Loucy (cell line): ENCODE data around the gene GHRHR.

Experiments used
- H2AFZ ChIP-seq: fragments of 200-600 bp; sonication (generic); 2 replicates; pipeline ENCODE4 v1.6.0; 2016; ENCODE audit warnings: antibody characterized with exemption, mild to moderate bottlenecking, low read length, moderate library complexity
- H3F3A ChIP-seq: fragments of 200-600 bp; 2 replicates; pipeline ENCODE4 v1.6.0; 2016; ENCODE audit warnings: antibody characterized with exemption, low read depth, mild to moderate bottlenecking
- H3K27me3 ChIP-seq: fragments of 200-600 bp; sonication (generic); 2 replicates; pipeline ENCODE4 v1.6.1; 2014; ENCODE audit warnings: low read length, mild to moderate bottlenecking; ENCODE audit not compliant: insufficient read depth, poor library complexity, severe bottlenecking
- H3K36me3 ChIP-seq: fragments of 200-600 bp; sonication (generic); 2 replicates; pipeline ENCODE4 v1.6.1; 2016; ENCODE audit warnings: low read length; ENCODE audit not compliant: insufficient read depth
- H3K4me1 ChIP-seq: fragments of 200-600 bp; sonication (generic); 2 replicates; pipeline ENCODE4 v1.5.1; 2014; ENCODE audit warnings: low read length, mild to moderate bottlenecking; ENCODE audit not compliant: insufficient read depth, poor library complexity, severe bottlenecking
- H3K4me2 ChIP-seq: fragments of 200-600 bp; sonication (generic); 2 replicates; pipeline ENCODE4 v1.6.0; 2014; ENCODE audit warnings: antibody characterized with exemption, low read length, low read depth, mild to moderate bottlenecking; ENCODE audit not compliant: poor library complexity, severe bottlenecking
- H3K4me3 ChIP-seq: fragments of 200-600 bp; sonication (generic); 2 replicates; pipeline ENCODE4 v1.5.1; 2014; ENCODE audit warnings: low read length, mild to moderate bottlenecking, mixed read lengths; ENCODE audit not compliant: poor library complexity, severe bottlenecking
- H3K79me2 ChIP-seq: fragments of 200-600 bp; sonication (generic); 2 replicates; pipeline ENCODE4 v1.6.1; 2014; ENCODE audit warnings: low read length; ENCODE audit not compliant: insufficient read depth
- H3K9ac ChIP-seq: fragments of 200-600 bp; sonication (generic); 2 replicates; pipeline ENCODE4 v1.6.0; 2014; ENCODE audit warnings: mild to moderate bottlenecking, low read depth, low read length, moderate library complexity; ENCODE audit not compliant: poor library complexity, severe bottlenecking
- H3K9me2 ChIP-seq: fragments of 200-600 bp; sonication (generic); replicated peaks from 2 replicates; pipeline ENCODE4 v1.6.1; 2016; ENCODE audit warnings: low read depth, low read length, mixed read lengths
- H3K9me3 ChIP-seq: fragments of 200-600 bp; sonication (generic); 2 replicates; pipeline ENCODE4 v1.6.1; 2014; ENCODE audit warnings: mild to moderate bottlenecking, antibody characterized with exemption, low read length, low read depth; ENCODE audit not compliant: insufficient read depth
- H4K20me1 ChIP-seq: fragments of 200-600 bp; sonication (generic); 2 replicates; pipeline ENCODE4 v1.6.0; 2014; ENCODE audit warnings: antibody characterized with exemption, low read length, mild to moderate bottlenecking; ENCODE audit not compliant: insufficient read depth, poor library complexity, severe bottlenecking
- EZH2phosphoT487 ChIP-seq: fragments of 200-600 bp; IDR thresholded peaks from 2 replicates; pipeline ENCODE4 v1.6.1; 2018; ENCODE audit warnings: antibody characterized with exemption, mild to moderate bottlenecking, moderate library complexity, borderline replicate concordance
- TF ChIP-seq, protein P1 (sequence below): fragments of 200-600 bp; sonication (generic); conservative IDR thresholded peaks from 2 replicates; pipeline ENCODE4 v1.5.1; 2014; ENCODE audit warnings: mild to moderate bottlenecking, antibody characterized with exemption, low read length

Gene GHRHR

DNA sequence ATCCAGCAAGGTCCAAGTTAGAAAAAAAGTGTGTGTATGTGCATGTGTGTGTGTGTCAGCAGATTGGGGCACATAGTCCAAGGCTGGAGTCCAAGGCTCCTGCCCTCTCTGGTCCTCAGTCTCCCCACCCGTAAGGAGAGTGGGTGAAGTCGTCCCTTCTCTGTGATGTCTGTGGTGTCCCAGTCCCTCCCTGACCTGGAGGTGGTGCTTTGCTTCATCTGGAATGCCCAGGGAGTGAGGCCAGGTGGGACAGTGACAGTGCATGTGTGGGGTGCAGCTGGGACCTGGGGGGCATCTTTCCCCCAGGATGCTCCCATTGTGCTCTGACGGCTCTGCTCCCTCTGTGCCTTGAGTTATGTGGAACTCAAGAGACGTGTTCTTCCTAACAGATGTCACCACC, 34.1 kb upstream of the GHRHR start:
- Histone ChIP-seq H3K9me2 (no peaks in the 10 kb centered on the region), H3F3A (no peaks in the 10 kb centered on the region), H3K4me2 (no peak overlapping the region), H3K36me3 (no peaks in the 10 kb centered on the region), H3K4me1 (no peaks in the 10 kb centered on the region), H2AFZ (no peak overlapping the region), H3K9ac (no peak overlapping the region), H4K20me1 (no peaks in the 10 kb centered on the region), H3K9me3 (no peaks in the 10 kb centered on the region), H3K27me3 (no peaks in the 10 kb centered on the region), H3K79me2 (no peaks in the 10 kb centered on the region), H3K4me3 (no peak overlapping the region)
- TF ChIP-seq, protein P1, sequence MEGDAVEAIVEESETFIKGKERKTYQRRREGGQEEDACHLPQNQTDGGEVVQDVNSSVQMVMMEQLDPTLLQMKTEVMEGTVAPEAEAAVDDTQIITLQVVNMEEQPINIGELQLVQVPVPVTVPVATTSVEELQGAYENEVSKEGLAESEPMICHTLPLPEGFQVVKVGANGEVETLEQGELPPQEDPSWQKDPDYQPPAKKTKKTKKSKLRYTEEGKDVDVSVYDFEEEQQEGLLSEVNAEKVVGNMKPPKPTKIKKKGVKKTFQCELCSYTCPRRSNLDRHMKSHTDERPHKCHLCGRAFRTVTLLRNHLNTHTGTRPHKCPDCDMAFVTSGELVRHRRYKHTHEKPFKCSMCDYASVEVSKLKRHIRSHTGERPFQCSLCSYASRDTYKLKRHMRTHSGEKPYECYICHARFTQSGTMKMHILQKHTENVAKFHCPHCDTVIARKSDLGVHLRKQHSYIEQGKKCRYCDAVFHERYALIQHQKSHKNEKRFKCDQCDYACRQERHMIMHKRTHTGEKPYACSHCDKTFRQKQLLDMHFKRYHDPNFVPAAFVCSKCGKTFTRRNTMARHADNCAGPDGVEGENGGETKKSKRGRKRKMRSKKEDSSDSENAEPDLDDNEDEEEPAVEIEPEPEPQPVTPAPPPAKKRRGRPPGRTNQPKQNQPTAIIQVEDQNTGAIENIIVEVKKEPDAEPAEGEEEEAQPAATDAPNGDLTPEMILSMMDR: no peak
- TF ChIP-seq EZH2phosphoT487: no peak

GRCh38 chr7:30930621-30931020, 33.1 kb upstream of the GHRHR start:
- Histone ChIP-seq H4K20me1 (no peaks in the 10 kb centered on the region), H2AFZ (no peak overlapping the region), H3K36me3 (no peaks in the 10 kb centered on the region), H3K4me2 (no peak overlapping the region), H3K9ac (no peak overlapping the region), H3K9me2 (no peaks in the 10 kb centered on the region), H3K79me2 (no peaks in the 10 kb centered on the region), H3F3A (no peaks in the 10 kb centered on the region), H3K9me3 (no peaks in the 10 kb centered on the region), H3K4me3 (no peak overlapping the region), H3K4me1 (no peaks in the 10 kb centered on the region), H3K27me3 (no peaks in the 10 kb centered on the region)
- TF ChIP-seq, protein P1: no peak
- no peak for TF ChIP-seq EZH2phosphoT487

- no peaks in the 10 kb centered on the region for H3K9me3 ChIP-seq
- TF ChIP-seq EZH2phosphoT487: no peak
- TF ChIP-seq, protein P1: no peak
- H3K4me3 ChIP-seq: no peak overlapping the region
- H3K9me2 ChIP-seq: no peaks in the 10 kb centered on the region
- no peaks in the 10 kb centered on the region for H4K20me1 ChIP-seq
- no peaks in the 10 kb centered on the region for H3K4me1 ChIP-seq
- H3K36me3 ChIP-seq: no peaks in the 10 kb centered on the region
- H3K4me2 ChIP-seq: no peak overlapping the region
- H3K9ac ChIP-seq: no peak overlapping the region
- no peaks in the 10 kb centered on the region for H3K79me2 ChIP-seq
- no peaks in the 10 kb centered on the region for H3K27me3 ChIP-seq
- H3F3A ChIP-seq: no peaks in the 10 kb centered on the region
- no peak overlapping the region for H2AFZ ChIP-seq
Observed at GRCh38 chr7:30931161-30931928, 32.4 kb upstream of the GHRHR start.
